ENCODE measurements around the gene CPOX. TPM values are rescaled to one million over a fixed set of nuclear protein-coding genes. Genes with fewer than 3 reads are reported as not detected.
A peak's percentile ranks its signal among the peaks of the same experiment; 100 is the strongest.

CPOX gene
- total and polyA plus RNA-seq, 10 of the 15 experiments (the other 5 are each of a cell fraction or from before 2014, with no cell fraction given): 40.7 to 72.6 (median 64.5) TPM

DNA sequence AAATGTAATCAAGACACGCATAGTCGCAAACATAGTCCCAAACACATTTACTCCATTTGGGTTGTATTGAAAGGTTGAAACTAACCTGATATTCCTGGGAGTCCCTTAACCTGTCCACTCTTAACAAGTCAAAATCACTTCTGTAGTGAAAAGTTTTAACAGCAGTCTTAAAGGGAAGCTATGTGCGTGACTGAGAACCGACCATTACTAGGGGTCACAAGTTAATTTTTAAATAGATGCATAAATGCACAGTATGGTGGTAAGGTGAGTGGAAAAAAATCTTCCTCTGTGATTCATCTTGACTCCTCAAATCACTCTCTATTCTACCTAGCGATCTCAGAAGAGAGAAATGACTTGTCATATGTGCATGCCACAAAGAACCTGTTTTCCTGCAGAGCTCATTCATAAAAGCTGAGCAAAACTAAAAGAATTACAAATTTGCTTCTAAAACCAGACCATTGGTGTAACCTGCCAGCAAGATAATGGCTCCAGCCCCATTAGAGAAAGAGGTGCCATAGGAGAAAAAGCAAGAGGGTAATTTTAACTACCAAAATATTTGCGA is 56.9 kb downstream of the CPOX start (continued):
- TF ChIP-seq, protein P1, sequence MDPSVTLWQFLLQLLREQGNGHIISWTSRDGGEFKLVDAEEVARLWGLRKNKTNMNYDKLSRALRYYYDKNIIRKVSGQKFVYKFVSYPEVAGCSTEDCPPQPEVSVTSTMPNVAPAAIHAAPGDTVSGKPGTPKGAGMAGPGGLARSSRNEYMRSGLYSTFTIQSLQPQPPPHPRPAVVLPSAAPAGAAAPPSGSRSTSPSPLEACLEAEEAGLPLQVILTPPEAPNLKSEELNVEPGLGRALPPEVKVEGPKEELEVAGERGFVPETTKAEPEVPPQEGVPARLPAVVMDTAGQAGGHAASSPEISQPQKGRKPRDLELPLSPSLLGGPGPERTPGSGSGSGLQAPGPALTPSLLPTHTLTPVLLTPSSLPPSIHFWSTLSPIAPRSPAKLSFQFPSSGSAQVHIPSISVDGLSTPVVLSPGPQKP (IDR thresholded peaks at IDR 0.05; ENCODE audit: low read depth, low read length): no peak
- TF ChIP-seq NFIC (IDR thresholded peaks at IDR 0.05; ENCODE audit: low read depth, low read length) (peak; percentile 100), NRF1 (conservative IDR thresholded peaks at IDR 0.05; ENCODE audit: low read depth, low read length) (no peak), ZNF24 (IDR thresholded peaks at IDR 0.05) (peak; percentile 84), PAX5 (IDR thresholded peaks at IDR 0.05; ENCODE audit: borderline replicate concordance, low read depth, low read length) (peak; percentile 87), MTA2 (IDR thresholded peaks at IDR 0.05; ENCODE audit: low read depth) (peak; percentile 95), GABPA (IDR thresholded peaks at IDR 0.05; ENCODE audit: low read depth) (peak; percentile 71; the same call in 1 of the 2 replicates), PML (IDR thresholded peaks at IDR 0.05; ENCODE audit: low read length) (peak; percentile 99), MXI1 (IDR thresholded peaks at IDR 0.05; ENCODE audit: low read depth, low read length) (0 out of 2 replicates have a peak, but pooled peaks have one; percentile 80)
- TF ChIP-seq, protein P2, sequence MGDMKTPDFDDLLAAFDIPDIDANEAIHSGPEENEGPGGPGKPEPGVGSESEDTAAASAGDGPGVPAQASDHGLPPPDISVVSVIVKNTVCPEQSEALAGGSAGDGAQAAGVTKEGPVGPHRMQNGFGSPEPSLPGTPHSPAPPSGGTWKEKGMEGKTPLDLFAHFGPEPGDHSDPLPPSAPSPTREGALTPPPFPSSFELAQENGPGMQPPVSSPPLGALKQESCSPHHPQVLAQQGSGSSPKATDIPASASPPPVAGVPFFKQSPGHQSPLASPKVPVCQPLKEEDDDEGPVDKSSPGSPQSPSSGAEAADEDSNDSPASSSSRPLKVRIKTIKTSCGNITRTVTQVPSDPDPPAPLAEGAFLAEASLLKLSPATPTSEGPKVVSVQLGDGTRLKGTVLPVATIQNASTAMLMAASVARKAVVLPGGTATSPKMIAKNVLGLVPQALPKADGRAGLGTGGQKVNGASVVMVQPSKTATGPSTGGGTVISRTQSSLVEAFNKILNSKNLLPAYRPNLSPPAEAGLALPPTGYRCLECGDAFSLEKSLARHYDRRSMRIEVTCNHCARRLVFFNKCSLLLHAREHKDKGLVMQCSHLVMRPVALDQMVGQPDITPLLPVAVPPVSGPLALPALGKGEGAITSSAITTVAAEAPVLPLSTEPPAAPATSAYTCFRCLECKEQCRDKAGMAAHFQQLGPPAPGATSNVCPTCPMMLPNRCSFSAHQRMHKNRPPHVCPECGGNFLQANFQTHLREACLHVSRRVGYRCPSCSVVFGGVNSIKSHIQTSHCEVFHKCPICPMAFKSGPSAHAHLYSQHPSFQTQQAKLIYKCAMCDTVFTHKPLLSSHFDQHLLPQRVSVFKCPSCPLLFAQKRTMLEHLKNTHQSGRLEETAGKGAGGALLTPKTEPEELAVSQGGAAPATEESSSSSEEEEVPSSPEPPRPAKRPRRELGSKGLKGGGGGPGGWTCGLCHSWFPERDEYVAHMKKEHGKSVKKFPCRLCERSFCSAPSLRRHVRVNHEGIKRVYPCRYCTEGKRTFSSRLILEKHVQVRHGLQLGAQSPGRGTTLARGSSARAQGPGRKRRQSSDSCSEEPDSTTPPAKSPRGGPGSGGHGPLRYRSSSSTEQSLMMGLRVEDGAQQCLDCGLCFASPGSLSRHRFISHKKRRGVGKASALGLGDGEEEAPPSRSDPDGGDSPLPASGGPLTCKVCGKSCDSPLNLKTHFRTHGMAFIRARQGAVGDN (IDR thresholded peaks at IDR 0.05): peak; percentile 76; the same call in 1 of the 2 replicates
- TF ChIP-seq, protein P3, sequence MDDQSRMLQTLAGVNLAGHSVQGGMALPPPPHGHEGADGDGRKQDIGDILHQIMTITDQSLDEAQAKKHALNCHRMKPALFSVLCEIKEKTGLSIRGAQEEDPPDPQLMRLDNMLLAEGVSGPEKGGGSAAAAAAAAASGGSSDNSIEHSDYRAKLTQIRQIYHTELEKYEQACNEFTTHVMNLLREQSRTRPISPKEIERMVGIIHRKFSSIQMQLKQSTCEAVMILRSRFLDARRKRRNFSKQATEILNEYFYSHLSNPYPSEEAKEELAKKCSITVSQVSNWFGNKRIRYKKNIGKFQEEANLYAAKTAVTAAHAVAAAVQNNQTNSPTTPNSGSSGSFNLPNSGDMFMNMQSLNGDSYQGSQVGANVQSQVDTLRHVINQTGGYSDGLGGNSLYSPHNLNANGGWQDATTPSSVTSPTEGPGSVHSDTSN (IDR thresholded peaks at IDR 0.05; ENCODE audit: insufficient replicate concordance, low read depth, low read length): no peak
- TF ChIP-seq, protein P4, sequence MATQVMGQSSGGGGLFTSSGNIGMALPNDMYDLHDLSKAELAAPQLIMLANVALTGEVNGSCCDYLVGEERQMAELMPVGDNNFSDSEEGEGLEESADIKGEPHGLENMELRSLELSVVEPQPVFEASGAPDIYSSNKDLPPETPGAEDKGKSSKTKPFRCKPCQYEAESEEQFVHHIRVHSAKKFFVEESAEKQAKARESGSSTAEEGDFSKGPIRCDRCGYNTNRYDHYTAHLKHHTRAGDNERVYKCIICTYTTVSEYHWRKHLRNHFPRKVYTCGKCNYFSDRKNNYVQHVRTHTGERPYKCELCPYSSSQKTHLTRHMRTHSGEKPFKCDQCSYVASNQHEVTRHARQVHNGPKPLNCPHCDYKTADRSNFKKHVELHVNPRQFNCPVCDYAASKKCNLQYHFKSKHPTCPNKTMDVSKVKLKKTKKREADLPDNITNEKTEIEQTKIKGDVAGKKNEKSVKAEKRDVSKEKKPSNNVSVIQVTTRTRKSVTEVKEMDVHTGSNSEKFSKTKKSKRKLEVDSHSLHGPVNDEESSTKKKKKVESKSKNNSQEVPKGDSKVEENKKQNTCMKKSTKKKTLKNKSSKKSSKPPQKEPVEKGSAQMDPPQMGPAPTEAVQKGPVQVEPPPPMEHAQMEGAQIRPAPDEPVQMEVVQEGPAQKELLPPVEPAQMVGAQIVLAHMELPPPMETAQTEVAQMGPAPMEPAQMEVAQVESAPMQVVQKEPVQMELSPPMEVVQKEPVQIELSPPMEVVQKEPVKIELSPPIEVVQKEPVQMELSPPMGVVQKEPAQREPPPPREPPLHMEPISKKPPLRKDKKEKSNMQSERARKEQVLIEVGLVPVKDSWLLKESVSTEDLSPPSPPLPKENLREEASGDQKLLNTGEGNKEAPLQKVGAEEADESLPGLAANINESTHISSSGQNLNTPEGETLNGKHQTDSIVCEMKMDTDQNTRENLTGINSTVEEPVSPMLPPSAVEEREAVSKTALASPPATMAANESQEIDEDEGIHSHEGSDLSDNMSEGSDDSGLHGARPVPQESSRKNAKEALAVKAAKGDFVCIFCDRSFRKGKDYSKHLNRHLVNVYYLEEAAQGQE (IDR thresholded peaks at IDR 0.05; ENCODE audit: low read depth, low read length): no peak; the same call in 1 of the 2 replicates
- TF ChIP-seq, protein P5, sequence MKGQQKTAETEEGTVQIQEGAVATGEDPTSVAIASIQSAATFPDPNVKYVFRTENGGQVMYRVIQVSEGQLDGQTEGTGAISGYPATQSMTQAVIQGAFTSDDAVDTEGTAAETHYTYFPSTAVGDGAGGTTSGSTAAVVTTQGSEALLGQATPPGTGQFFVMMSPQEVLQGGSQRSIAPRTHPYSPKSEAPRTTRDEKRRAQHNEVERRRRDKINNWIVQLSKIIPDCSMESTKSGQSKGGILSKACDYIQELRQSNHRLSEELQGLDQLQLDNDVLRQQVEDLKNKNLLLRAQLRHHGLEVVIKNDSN (IDR thresholded peaks at IDR 0.05; ENCODE audit: borderline replicate concordance, extremely low read length, insufficient read depth, low read depth, low read length): no peak
- TF ChIP-seq, protein P6, sequence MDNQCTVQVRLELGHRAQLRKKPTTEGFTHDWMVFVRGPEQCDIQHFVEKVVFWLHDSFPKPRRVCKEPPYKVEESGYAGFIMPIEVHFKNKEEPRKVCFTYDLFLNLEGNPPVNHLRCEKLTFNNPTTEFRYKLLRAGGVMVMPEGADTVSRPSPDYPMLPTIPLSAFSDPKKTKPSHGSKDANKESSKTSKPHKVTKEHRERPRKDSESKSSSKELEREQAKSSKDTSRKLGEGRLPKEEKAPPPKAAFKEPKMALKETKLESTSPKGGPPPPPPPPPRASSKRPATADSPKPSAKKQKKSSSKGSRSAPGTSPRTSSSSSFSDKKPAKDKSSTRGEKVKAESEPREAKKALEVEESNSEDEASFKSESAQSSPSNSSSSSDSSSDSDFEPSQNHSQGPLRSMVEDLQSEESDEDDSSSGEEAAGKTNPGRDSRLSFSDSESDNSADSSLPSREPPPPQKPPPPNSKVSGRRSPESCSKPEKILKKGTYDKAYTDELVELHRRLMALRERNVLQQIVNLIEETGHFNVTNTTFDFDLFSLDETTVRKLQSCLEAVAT (IDR thresholded peaks at IDR 0.05): peak; percentile 91; the same call in 1 of the 2 replicates
- TF ChIP-seq, protein P7, sequence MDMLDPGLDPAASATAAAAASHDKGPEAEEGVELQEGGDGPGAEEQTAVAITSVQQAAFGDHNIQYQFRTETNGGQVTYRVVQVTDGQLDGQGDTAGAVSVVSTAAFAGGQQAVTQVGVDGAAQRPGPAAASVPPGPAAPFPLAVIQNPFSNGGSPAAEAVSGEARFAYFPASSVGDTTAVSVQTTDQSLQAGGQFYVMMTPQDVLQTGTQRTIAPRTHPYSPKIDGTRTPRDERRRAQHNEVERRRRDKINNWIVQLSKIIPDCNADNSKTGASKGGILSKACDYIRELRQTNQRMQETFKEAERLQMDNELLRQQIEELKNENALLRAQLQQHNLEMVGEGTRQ (IDR thresholded peaks at IDR 0.05; ENCODE audit: borderline replicate concordance, low read depth, low read length): no peak

Data from GM12878 (cell line).